NB4 (cell line): Measurements from ENCODE around the gene ANKRD33B.
"Not testable (repeated sequence)": the region's sequence is repeated elsewhere in the genome, so short reads cannot be mapped to it uniquely, and the experiment has no call there.

Experiments
- MYC ChIP-seq: IDR thresholded peaks from 2 replicates; pipeline ENCODE4 v1.6.1; 2011; ENCODE audit warnings: low read depth, low read length
- POLR2A ChIP-seq: IDR thresholded peaks from 2 replicates; pipeline ENCODE4 v1.6.1; 2011; ENCODE audit warnings: mild to moderate bottlenecking; ENCODE audit not compliant: insufficient read length; ENCODE audit errors: extremely low read depth
- TF ChIP-seq, protein P1 (sequence below): IDR thresholded peaks from one replicate; pipeline ENCODE4 v1.5.1; 2012; ENCODE audit warnings: low read depth, low read length

DNA sequence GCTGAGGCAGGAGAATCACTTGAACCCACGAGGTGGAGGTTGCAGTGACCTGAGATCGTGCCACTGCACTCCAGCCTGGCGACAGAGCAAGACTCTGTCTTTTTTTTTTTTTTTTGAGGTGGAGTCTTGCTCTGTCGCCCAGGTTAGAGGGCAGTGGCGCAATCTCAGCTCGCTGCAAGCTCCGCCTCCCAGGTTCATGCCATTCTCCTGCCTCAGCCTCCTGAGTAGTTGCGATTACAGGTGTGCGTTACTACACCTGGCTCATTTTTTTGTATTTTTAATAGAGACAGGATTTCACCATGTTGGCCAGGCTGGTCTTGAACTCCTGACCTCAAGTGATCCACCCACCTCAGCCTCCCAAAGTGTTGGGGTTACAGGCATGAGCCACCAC is 42.8 kb downstream of the ANKRD33B start:
- TF ChIP-seq, protein P1, sequence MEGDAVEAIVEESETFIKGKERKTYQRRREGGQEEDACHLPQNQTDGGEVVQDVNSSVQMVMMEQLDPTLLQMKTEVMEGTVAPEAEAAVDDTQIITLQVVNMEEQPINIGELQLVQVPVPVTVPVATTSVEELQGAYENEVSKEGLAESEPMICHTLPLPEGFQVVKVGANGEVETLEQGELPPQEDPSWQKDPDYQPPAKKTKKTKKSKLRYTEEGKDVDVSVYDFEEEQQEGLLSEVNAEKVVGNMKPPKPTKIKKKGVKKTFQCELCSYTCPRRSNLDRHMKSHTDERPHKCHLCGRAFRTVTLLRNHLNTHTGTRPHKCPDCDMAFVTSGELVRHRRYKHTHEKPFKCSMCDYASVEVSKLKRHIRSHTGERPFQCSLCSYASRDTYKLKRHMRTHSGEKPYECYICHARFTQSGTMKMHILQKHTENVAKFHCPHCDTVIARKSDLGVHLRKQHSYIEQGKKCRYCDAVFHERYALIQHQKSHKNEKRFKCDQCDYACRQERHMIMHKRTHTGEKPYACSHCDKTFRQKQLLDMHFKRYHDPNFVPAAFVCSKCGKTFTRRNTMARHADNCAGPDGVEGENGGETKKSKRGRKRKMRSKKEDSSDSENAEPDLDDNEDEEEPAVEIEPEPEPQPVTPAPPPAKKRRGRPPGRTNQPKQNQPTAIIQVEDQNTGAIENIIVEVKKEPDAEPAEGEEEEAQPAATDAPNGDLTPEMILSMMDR: not testable (repeated sequence)
- not testable (repeated sequence) for TF ChIP-seq POLR2A, MYC
